GM19395 (cell line): Measurements from ENCODE around the gene EDN2.

Source experiments
- ATAC-seq: cut with Tn5 transposase; IDR thresholded peaks from one replicate; pipeline ENCODE4 v1.9.1; 2021; ENCODE audit warnings: mild to moderate bottlenecking, moderate library complexity; ENCODE audit not compliant: unreplicated experiment

EDN2 gene

GRCh38 chr1:41486053-41486370 is 1.5 kb upstream of the EDN2 start:
- ATAC-seq = no peak

DNA sequence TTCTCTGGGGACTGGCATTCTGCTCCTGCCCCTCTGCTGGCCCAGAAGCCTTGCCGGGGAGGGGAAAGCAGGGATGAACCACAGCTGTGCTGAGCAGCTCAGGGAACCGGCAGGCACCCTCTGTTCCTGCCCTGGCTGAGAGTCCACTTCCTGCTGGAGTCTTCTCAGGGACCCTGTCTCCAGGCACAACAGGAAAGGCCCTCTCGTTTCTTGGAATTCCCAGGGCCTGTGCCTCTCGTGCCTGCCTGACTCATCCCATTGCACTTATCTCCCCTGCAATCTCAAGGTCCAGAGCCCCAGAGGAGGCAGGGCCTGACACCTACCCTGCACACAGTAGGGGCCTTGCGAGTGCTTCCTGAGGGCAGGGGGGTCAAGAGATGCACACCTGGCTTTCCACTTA is 1.1 kb upstream of the EDN2 start:
- ATAC-seq = no peak

DNA sequence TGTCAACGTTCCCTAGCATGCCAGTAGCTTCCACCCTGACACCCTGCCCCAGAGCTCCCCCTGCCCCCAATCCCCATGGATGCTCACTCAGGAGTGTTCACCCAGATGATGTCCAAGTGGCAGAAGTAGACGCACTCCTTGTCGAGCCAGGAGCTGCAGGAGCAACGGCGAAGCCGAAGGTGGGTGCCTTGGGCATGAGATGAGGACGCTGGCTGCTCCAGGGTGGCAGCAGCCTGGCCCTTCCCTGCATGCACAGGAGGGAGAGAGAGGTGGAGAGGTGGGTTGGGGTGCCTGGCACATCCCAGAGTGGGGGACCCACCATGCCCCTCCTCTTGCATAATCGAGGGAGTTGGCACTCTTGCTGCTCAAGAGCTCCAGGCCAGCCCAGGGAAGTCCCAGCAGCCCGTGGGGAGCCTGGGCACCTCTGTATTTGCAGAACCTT is 502 bp downstream of the EDN2 start:
- no peak for ATAC-seq

DNA sequence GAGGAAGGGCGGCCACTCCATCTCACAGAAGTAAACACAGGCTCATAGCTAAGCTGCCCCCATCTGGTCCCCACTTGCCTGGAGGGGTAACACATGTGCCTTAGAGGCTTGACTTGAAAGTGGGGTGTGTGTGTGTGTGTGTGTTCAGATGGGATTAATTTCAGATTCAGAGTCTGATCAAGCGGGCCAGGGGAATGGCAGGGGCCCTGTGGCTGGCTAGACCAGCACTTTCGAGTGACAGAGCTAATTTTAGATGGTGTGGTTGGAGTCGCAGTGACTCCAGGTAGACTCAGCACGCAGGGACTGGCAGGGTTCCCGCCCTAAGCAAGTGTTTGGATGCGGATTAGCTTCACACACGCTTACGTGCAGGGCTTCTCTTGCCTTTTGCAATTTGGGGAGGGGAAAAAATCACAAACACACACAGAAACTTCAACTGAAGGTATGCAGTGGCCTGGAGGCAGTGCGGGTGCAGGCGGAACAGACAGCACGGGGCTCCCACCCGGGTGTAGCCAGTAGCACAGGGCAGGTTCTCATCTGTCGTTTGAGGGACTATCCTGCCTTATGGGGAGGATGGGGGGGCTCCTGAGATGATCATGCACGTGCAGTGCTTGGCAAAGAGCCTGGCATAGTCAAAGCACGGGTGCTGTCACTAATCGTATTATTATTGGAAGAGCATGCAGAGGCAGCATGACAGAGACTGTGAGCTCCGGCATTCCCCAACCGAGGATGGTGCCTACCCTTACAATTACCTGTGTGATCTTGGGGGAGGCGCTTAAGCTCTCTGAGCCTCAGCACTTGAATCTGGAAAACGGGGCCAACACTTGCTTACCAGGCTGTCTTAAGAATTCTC is 1.3 kb downstream of the EDN2 start:
- no peak for ATAC-seq

GRCh38 chr1:41482001-41482765 is 2.3 kb downstream of the EDN2 start:
- no peak for ATAC-seq

DNA sequence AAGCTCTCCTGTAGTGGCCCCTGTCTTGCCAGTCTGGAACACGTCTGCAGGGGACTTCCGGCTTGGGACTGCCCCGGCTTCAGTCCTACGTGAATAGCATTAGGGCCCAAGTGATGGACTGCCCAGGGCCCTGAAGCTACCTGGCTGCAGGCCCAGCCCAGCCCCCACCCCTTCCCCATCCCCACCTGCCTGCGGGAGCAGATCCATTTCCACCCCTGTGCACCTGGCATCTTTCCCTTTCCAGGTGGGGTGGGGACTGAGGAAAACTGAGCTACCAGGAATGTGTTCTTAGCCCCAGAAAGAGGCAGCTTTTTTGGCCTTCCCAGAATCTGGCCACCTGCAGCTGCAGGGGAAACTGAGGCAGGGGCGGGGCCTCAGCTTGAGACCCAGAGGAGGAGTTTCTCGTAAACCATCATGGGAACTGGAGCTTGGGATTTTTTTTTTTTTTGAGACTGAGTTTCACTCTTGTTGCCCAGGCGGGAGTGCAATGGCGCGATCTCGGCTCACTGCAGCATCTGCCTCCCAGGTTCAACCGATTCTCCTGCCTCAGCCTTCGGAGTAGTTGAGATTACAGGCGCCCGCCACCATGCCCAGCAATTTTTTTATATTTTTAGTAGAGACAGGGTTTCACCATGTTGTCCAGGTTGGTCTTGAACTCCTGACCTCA is 3.2 kb downstream of the EDN2 start:
- no peak for ATAC-seq

GRCh38 chr1:41480204-41481108 is 4.0 kb downstream of the EDN2 start:
- no peak for ATAC-seq

- no peak for ATAC-seq
Measured at GRCh38 chr1:41479808-41480160, 4.7 kb downstream of the EDN2 start.

DNA sequence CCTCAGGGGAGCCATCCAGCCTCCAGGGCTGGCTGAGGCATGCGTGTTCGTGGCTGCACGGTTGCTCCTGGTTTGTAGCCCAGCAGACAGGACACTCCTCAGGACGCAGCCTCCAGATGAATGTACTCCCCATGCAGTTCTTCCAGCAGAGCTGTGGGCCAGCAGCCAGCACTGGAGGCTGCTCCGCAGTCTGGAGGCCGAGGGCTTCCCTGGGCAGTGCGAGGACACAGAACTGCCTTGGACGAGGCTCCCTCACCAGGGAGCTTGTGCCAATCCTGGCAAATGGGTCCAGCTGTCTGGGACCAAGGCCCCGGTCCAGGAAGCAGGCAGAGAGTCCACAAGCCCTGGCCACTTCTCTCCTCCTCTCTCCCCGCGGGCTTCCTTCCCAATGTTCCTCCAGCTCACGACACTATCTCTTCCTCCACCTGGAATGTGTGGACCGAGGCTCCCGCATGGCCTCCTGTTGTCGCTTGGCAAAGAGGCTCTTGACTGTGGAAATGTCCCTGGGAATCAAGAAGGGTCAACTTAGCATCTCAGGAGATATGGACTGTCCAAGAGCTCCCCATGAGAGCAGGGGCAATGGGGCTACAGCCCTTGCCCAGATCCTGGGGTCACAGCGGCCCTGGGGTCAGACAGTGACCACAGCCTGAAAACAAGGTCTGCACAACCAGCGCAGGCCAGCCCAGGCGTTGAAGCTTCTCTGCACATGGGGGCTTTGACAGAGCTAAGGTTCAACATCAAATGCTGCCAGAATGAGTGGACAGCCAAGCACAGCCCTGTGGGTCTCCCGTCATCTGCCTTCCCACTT is 5.3 kb downstream of the EDN2 start:
- ATAC-seq = no peak

DNA sequence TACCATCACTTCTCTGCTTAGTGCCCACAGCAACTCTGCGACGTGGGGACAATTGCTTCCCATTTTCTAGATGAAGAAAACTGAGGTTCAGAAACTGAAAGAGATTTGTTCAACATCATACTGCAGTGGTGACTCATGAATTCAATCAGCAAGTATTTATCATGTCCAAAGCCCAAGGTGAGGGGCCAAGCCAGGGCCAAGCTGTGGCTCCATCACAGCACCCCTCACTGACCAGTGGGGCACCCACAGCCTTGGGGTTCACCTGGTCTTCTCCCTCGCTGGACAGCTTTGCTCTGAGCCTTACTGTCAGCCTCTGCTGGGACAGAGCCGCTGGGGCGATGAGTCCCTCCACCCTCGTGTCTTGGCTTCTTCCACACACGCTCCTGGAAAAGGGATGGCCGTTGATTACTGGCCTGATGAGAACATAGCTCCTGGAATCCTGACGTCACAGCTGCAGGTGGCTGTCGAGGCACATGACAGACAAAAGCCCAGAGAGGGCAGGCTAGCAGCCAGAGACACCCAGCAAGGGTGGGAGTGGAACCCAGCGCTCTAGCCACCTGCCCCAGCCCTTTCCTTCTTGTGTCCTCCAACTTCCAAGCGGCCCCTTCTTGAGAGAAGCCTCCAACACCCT is 6.2 kb downstream of the EDN2 start:
- no peak for ATAC-seq

- ATAC-seq = no peak
Measured at GRCh38 chr1:41476807-41477361, 7.6 kb downstream of the EDN2 start.

GRCh38 chr1:41475859-41476567 is 8.5 kb downstream of the EDN2 start:
- ATAC-seq = no peak

- no peak for ATAC-seq
Measured at GRCh38 chr1:41475346-41475745, 9.1 kb downstream of the EDN2 start.

- ATAC-seq = no peak
Measured at GRCh38 chr1:41474490-41475271, 9.8 kb downstream of the EDN2 start.

GRCh38 chr1:41473738-41474362 is 10.6 kb downstream of the EDN2 start:
- ATAC-seq = no peak

DNA sequence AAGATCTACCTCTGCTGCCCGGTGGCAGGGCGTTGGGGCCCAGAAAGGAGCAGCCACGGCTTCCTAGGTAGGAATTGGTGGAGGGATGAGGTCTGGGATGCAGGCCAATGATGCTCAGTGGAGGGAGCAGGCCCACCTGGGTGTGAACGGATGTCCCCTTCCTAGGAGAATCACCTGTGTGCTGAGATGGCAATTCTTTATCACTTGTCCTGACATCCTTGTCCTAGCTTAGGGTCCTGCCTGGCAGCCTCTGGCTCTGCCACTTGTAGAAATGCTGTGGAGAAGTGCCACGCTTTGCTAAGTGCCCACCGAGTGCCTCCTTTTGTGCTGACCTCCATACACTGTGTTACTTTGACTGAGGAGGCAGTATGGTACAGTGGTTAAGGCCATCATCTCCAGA is 12.8 kb downstream of the EDN2 start:
- no peak for ATAC-seq

GRCh38 chr1:41469706-41470105 is 14.8 kb downstream of the EDN2 start:
- no peak for ATAC-seq
